ENCODE results near the gene STX18. TPM values are rescaled to one million over a fixed set of nuclear protein-coding genes. Genes with fewer than 3 reads are reported as not detected.

Gene STX18
- total RNA-seq, 4 donors from 2014 or later = 19.2 to 27.4 (median 20.7) TPM

GRCh38 chr4:4379540-4380087, 162.2 kb downstream of the STX18 start:
- no peaks in the 10 kb centered on the region for H3K4me1 ChIP-seq
- ATAC-seq (no peak), DNase-seq (no peak)
- peaks cover 0 to 5% (median 2%) of the 10 kb centered on the region in 3 donors for H3K27me3 ChIP-seq
- intact Hi-C loops (cut with DNase I; ENCODE audit: low total_unique reads) = no loop called here
- H3K9me3 ChIP-seq = no peaks in the 10 kb centered on the region
- TF ChIP-seq POLR2A (IDR thresholded peaks at IDR 0.05) = no peak
- no peak for TF ChIP-seq CTCF (IDR thresholded peaks at IDR 0.05 in 4 of 5, conservative IDR thresholded peaks at IDR 0.05 in 1 of 5)
- H3K4me3 ChIP-seq = no peak overlapping the region
- H3K36me3 ChIP-seq = no peaks in the 10 kb centered on the region
- no peak overlapping the region for H3K27ac ChIP-seq
- in situ Hi-C loops (cut with MboI; ENCODE audit: low sequenced_read_pairs in 4 of 4) = no loop called here

- no peak for DNase-seq
- Histone ChIP-seq H3K27ac (no peak overlapping the region), H3K9me3 (no peaks in the 10 kb centered on the region), H3K27me3 (peaks cover 0 to 7% (median 2%) of the 10 kb centered on the region in 3 donors), H3K4me1 (no peaks in the 10 kb centered on the region), H3K4me3 (no peak overlapping the region), H3K36me3 (no peaks in the 10 kb centered on the region)
- no peak for ATAC-seq
- intact Hi-C loops (cut with DNase I; ENCODE audit: low total_unique reads) = no loop called here
- TF ChIP-seq POLR2A (IDR thresholded peaks at IDR 0.05) (no peak), CTCF (IDR thresholded peaks at IDR 0.05 in 4 of 5, conservative IDR thresholded peaks at IDR 0.05 in 1 of 5) (no peak)
- in situ Hi-C loops (cut with MboI; ENCODE audit: low sequenced_read_pairs in 4 of 4) = no loop called here
These were observed 164.0 kb downstream of the STX18 start for GRCh38 chr4:4377732-4378460.

- no peak for ATAC-seq
- no peak for TF ChIP-seq CTCF (IDR thresholded peaks at IDR 0.05 in 4 of 5, conservative IDR thresholded peaks at IDR 0.05 in 1 of 5)
- no peak for TF ChIP-seq POLR2A (IDR thresholded peaks at IDR 0.05)
- no peaks in the 10 kb centered on the region for H3K9me3 ChIP-seq
- H3K4me3 ChIP-seq = no peak overlapping the region
- H3K27me3 ChIP-seq = peaks cover 0 to 8% (median 2%) of the 10 kb centered on the region in 3 donors
- in situ Hi-C loops (cut with MboI; ENCODE audit: low sequenced_read_pairs in 4 of 4) = no loop called here
- no peak for DNase-seq
- H3K36me3 ChIP-seq = no peaks in the 10 kb centered on the region
- H3K4me1 ChIP-seq = no peaks in the 10 kb centered on the region
- no peak overlapping the region for H3K27ac ChIP-seq
- intact Hi-C loops (cut with DNase I; ENCODE audit: low total_unique reads) = no loop called here
These were observed 164.7 kb downstream of the STX18 start for GRCh38 chr4:4377191-4377590.

- DNase-seq = no peak
- Histone ChIP-seq H3K9me3 (no peaks in the 10 kb centered on the region), H3K36me3 (no peaks in the 10 kb centered on the region), H3K4me1 (no peaks in the 10 kb centered on the region), H3K27ac (no peak overlapping the region), H3K4me3 (no peak overlapping the region), H3K27me3 (peaks cover 0 to 8% (median 2%) of the 10 kb centered on the region in 3 donors)
- intact Hi-C loops (cut with DNase I; ENCODE audit: low total_unique reads) = no loop called here
- TF ChIP-seq CTCF (IDR thresholded peaks at IDR 0.05 in 4 of 5, conservative IDR thresholded peaks at IDR 0.05 in 1 of 5) (no peak), POLR2A (IDR thresholded peaks at IDR 0.05) (no peak)
- in situ Hi-C loops (cut with MboI; ENCODE audit: low sequenced_read_pairs in 4 of 4) = no loop called here
- no peak for ATAC-seq
These were observed 165.8 kb downstream of the STX18 start for GRCh38 chr4:4376074-4376473.
